GM23248 (cell line): ENCODE results near the gene TEAD1.

Experiments
- EZH2 ChIP-seq: fragments of 200-600 bp; sonication (generic); IDR thresholded peaks from 2 replicates; pipeline ENCODE4 v1.6.1; 2018; ENCODE audit warnings: antibody characterized with exemption, mild to moderate bottlenecking; ENCODE audit not compliant: insufficient read depth, poor library complexity, severe bottlenecking
- EZH2phosphoT487 ChIP-seq: fragments of 200-600 bp; sonication (generic); IDR thresholded peaks from 2 replicates; pipeline ENCODE4 v1.6.1; 2018; ENCODE audit warnings: antibody characterized with exemption, moderate library complexity, mild to moderate bottlenecking, low read depth; ENCODE audit not compliant: insufficient read depth

DNA sequence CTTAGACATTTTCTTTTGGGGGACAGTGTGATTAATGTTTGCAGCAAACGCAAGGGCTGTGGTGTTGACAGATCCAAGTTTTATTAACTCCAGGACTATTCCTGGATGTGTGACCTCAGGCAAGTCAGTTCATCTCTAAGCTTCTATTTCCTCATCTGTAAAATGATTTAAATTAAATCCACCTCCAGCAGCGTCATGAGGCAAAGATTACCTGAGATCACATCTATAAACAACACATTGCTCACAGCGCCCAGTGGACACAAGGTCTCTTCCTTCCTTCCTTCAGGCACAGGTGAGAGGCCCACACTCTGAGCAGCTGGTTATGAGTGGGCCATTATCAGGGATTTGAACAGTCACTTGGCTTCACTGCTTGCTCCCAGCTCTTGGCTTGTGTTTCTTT, 223.6 kb downstream of the TEAD1 start:
- TF ChIP-seq EZH2 = no peak
- TF ChIP-seq EZH2phosphoT487 = no peak
